T-cell (primary cell): Measurements from ENCODE around the gene PDHX. TPM values are rescaled to one million over a fixed set of nuclear protein-coding genes. Genes with fewer than 3 reads are reported as not detected.
"Not testable (repeated sequence)": the region's sequence is repeated elsewhere in the genome, so short reads cannot be mapped to it uniquely, and the experiment has no call there.

Experiments
- ATAC-seq, 4 experiments: fragments of 200-7000 bp in 3 of 4; fragments of 150-1000 bp in 1 of 4; cut with Tn5 transposase; replicated peaks in 1 of 4; 1 replicate in 3 of 4; 2 replicates in 1 of 4; pipeline ENCODE4 v1.10.0; 2021; ENCODE audit warnings: moderate library complexity in 3 of 4, mild to moderate bottlenecking in 2 of 4, moderate number of reproducible peaks in 1 of 4
- CTCF ChIA-PET, 2 donors: fragments of 300-600 bp; sonication (Branson Sonifier 250); formaldehyde crosslinking; loops; one replicate each; lab custom pipeline; 2022; ENCODE audit warnings: antibody characterized with exemption in 2 of 2; lab: Charles Lee
- POLR2A ChIA-PET, 2 donors: fragments of 300-600 bp; sonication (Branson Sonifier 250); formaldehyde crosslinking; loops; one replicate each; lab custom pipeline; 2022; ENCODE audit warnings: antibody characterized with exemption in 2 of 2; lab: Charles Lee
- DNase-seq, 35 experiments: peaks; one replicate each; pipeline versions ENCODE4 v3.0.0 to v3.0.0-alpha.2; 2013 to 2023
- H3K27ac ChIP-seq: one replicate; pipeline ENCODE4 v1.5.1; 2013; ENCODE audit warnings: low read length
- H3K27me3 ChIP-seq, 2 experiments: replicated peaks in 1 of 2; 1 replicate in 1 of 2; 2 replicates in 1 of 2; pipeline versions ENCODE4 v1.6.1 to v1.7.0; 2013; ENCODE audit warnings: low read length in 1 of 2, mixed read lengths in 1 of 2; ENCODE audit not compliant: control insufficient read depth in 2 of 2, insufficient read depth in 2 of 2; ENCODE audit errors: extremely low read depth in 1 of 2
- H3K36me3 ChIP-seq, 2 donors: 1 replicate in 1 of 2; 2 replicates in 1 of 2; pipeline versions ENCODE4 v1.6.1 to v1.7.0; 2013; ENCODE audit warnings: low read length in 1 of 2; ENCODE audit not compliant: control insufficient read depth in 2 of 2, insufficient read depth in 1 of 2; ENCODE audit errors: extremely low read depth in 1 of 2
- H3K4me1 ChIP-seq, 2 experiments: 1 replicate in 1 of 2; 2 replicates in 1 of 2; pipeline versions ENCODE4 v1.6.1 to v1.7.0; 2013; ENCODE audit warnings: low read length in 2 of 2, mixed read lengths in 1 of 2; ENCODE audit not compliant: insufficient read depth in 2 of 2, control insufficient read depth in 1 of 2; ENCODE audit errors: extremely low read depth in 1 of 2
- H3K4me3 ChIP-seq, 2 donors: 1 replicate in 1 of 2; 2 replicates in 1 of 2; pipeline versions ENCODE4 v1.5.1 to v1.7.0; 2013; ENCODE audit warnings: mild to moderate bottlenecking in 2 of 2, low read length in 1 of 2, moderate library complexity in 1 of 2; ENCODE audit not compliant: control insufficient read depth in 1 of 2; ENCODE audit errors: extremely low read depth in 1 of 2
- H3K9me3 ChIP-seq: 2 replicates; pipeline ENCODE4 v1.7.0; 2013
- H3K27ac Mint-ChIP-seq, 2 donors: one replicate each; pipeline ENCODE4 v1.8.0; 2020 to 2021; ENCODE audit warnings: mild to moderate bottlenecking in 2 of 2, mixed read lengths in 2 of 2
- H3K27me3 Mint-ChIP-seq, 2 donors: one replicate each; pipeline ENCODE4 v1.8.0; 2021 to 2022; ENCODE audit warnings: mixed read lengths in 2 of 2
- H3K36me3 Mint-ChIP-seq: one replicate; pipeline ENCODE4 v1.8.0; 2021; ENCODE audit warnings: mixed read lengths
- H3K4me1 Mint-ChIP-seq, 3 donors: one replicate each; pipeline ENCODE4 v1.8.0; 2020 to 2022; ENCODE audit warnings: mixed read lengths in 3 of 3, mild to moderate bottlenecking in 1 of 3
- H3K4me3 Mint-ChIP-seq, 3 donors: one replicate each; pipeline ENCODE4 v1.8.0; 2020 to 2022; ENCODE audit warnings: mild to moderate bottlenecking in 3 of 3, mixed read lengths in 3 of 3, moderate library complexity in 3 of 3
- H3K9me3 Mint-ChIP-seq, 3 donors: one replicate each; pipeline ENCODE4 v1.8.0; 2020 to 2022; ENCODE audit warnings: mixed read lengths in 3 of 3
- WGBS: methylation state at CpG from one replicate; pipeline ENCODE4 v1.1.5; 2013; ENCODE audit warnings: missing lambda C conversion rate; ENCODE audit not compliant: insufficient coverage; 5-methylcytosine and 5-hydroxymethylcytosine counted together
- total RNA-seq, 35 experiments: library from RNA in 6 of 35; stranded (reverse) in 6 of 35; fragments of 120-200 nt in 1 of 35; gene quantifications; one replicate each; pipeline versions ENCODE4 v1.2.1 to v1.2.4 and lab custom pipeline; 2013 to 2026

The PDHX gene
- total RNA-seq, 5 donors from 2014 or later (not counting 1 experiment from before 2014, with no cell fraction given), result 21.7 to 36.4 (median 26.1) TPM

GRCh38 chr11:34907934-34908593 lies 8.4 kb upstream of the PDHX start:
- no peak overlapping the region for H3K4me3 Mint-ChIP-seq
- POLR2A ChIA-PET, result no interaction called here
- H3K4me3 ChIP-seq, result no peak overlapping the region
- peaks cover 0 to 4% of the 10 kb centered on the region in 2 donors for H3K36me3 ChIP-seq
- no peaks in the 10 kb centered on the region for H3K27me3 ChIP-seq
- no peak for DNase-seq
- no peak overlapping the region for H3K27ac Mint-ChIP-seq
- H3K27me3 Mint-ChIP-seq, result no peaks in the 10 kb centered on the region
- CTCF ChIA-PET, result no interaction called here
- peaks cover 0 to 10% (median 2%) of the 10 kb centered on the region in 3 donors for H3K9me3 Mint-ChIP-seq
- no peaks in the 10 kb centered on the region for H3K9me3 ChIP-seq
- peaks cover 21 to 29% (median 28%) of the 10 kb centered on the region in 3 donors for H3K4me1 Mint-ChIP-seq
- 33% methylated on average over 1 of the region's 3 CpGs for WGBS
- peaks cover 30% of the 10 kb centered on the region for H3K36me3 Mint-ChIP-seq
- no peak for ATAC-seq
- no peak overlapping the region for H3K27ac ChIP-seq
- no peaks in the 10 kb centered on the region for H3K4me1 ChIP-seq

GRCh38 chr11:34909415-34909814 lies 7.0 kb upstream of the PDHX start:
- Histone ChIP-seq H3K27me3 (no peaks in the 10 kb centered on the region), H3K36me3 (no peaks in the 10 kb centered on the region)

GRCh38 chr11:34909955-34910354 lies 6.5 kb upstream of the PDHX start:
- Mint-ChIP-seq H3K9me3 (peaks cover 0 to 4% (median 0%) of the 10 kb centered on the region in 3 donors), H3K36me3 (peaks cover 23% of the 10 kb centered on the region), H3K27me3 (no peaks in the 10 kb centered on the region), H3K4me3 (no peak overlapping the region), H3K4me1 (peaks cover 26 to 36% (median 30%) of the 10 kb centered on the region in 3 donors), H3K27ac (no peak overlapping the region)
- CTCF ChIA-PET, result interaction anchor here in 1 of 2 donors (0.6 to 1.1 kb wide), 2 partner anchors 16 to 24 kb away, joined by 3 to 5 read pairs; no protein-coding TSS in a partner anchor
- POLR2A ChIA-PET, result no interaction called here
- Histone ChIP-seq H3K4me3 (no peak overlapping the region), H3K9me3 (no peaks in the 10 kb centered on the region), H3K27ac (no peak overlapping the region), H3K27me3 (no peaks in the 10 kb centered on the region), H3K4me1 (peaks cover 2 to 6% of the 10 kb centered on the region in 2 experiments), H3K36me3 (no peaks in the 10 kb centered on the region)
- WGBS, result 100% methylated on average over 1 of the region's 4 CpGs
- no peak for ATAC-seq
- DNase-seq, result no peak

More at GRCh38 chr11:34909415-34909814, 7.0 kb upstream of the PDHX start:
- Mint-ChIP-seq H3K36me3 (peaks cover 28% of the 10 kb centered on the region), H3K9me3 (peaks cover 0 to 10% (median 0%) of the 10 kb centered on the region in 3 donors), H3K27me3 (no peaks in the 10 kb centered on the region), H3K4me3 (no peak overlapping the region), H3K27ac (no peak overlapping the region), H3K4me1 (peaks cover 28 to 36% (median 33%) of the 10 kb centered on the region in 3 donors)
- Histone ChIP-seq H3K4me3 (no peak overlapping the region), H3K9me3 (no peaks in the 10 kb centered on the region), H3K4me1 (peaks cover 0 to 1% of the 10 kb centered on the region in 2 experiments), H3K27ac (no peak overlapping the region)
- ChIA-PET POLR2A (interaction anchor here in 1 of 2 donors (0.7 kb wide), 1 partner anchor 316 kb away, joined by 3 read pairs; no protein-coding TSS in a partner anchor), CTCF (interaction anchor here in 1 of 2 donors (1.1 kb wide), 1 partner anchor 16 kb away, joined by 3 read pairs; no protein-coding TSS in a partner anchor)
- DNase-seq (no peak), ATAC-seq (peak in 1 of 4 experiments; percentile 40)
- WGBS, result 68% methylated on average over 6 of the region's 6 CpGs

- Histone ChIP-seq H3K9me3 (no peaks in the 10 kb centered on the region), H3K27me3 (no peaks in the 10 kb centered on the region), H3K4me3 (no peak overlapping the region), H3K27ac (no peak overlapping the region), H3K4me1 (peaks cover 8 to 15% of the 10 kb centered on the region in 2 experiments), H3K36me3 (no peaks in the 10 kb centered on the region)
- ATAC-seq (no peak), DNase-seq (no peak)
- no peaks in the 10 kb centered on the region for H3K27me3 Mint-ChIP-seq
- WGBS, result no CpG with 5 or more reads among the region's 1 CpG
- H3K27ac Mint-ChIP-seq, result no peak overlapping the region
- POLR2A ChIA-PET, result interaction anchor here in 1 of 2 donors (0.6 kb wide), 1 partner anchor 823 kb away, joined by 3 read pairs; no protein-coding TSS in a partner anchor
- peaks cover 19% of the 10 kb centered on the region for H3K36me3 Mint-ChIP-seq
- H3K4me1 Mint-ChIP-seq, result peaks cover 30 to 39% (median 30%) of the 10 kb centered on the region in 3 donors
- H3K4me3 Mint-ChIP-seq, result no peak overlapping the region
- CTCF ChIA-PET, result interaction anchor here in 1 of 2 donors (0.6 kb wide), 1 partner anchor 23 kb away, joined by 5 read pairs; no protein-coding TSS in a partner anchor
- no peaks in the 10 kb centered on the region for H3K9me3 Mint-ChIP-seq
These were observed 5.6 kb upstream of the PDHX start for GRCh38 chr11:34910817-34911216.

GRCh38 chr11:34911676-34912075 lies 4.7 kb upstream of the PDHX start:
- Mint-ChIP-seq H3K27me3 (no peaks in the 10 kb centered on the region), H3K9me3 (no peaks in the 10 kb centered on the region), H3K27ac (no peak overlapping the region), H3K4me1 (peaks cover 28 to 34% (median 28%) of the 10 kb centered on the region in 3 donors), H3K36me3 (peaks cover 14% of the 10 kb centered on the region), H3K4me3 (no peak overlapping the region)
- WGBS, result 100% methylated on average over 1 of the region's 2 CpGs
- ChIA-PET CTCF (no interaction called here), POLR2A (no interaction called here)
- H3K27ac ChIP-seq, result no peak overlapping the region
- H3K4me3 ChIP-seq, result no peak overlapping the region
- no peak for ATAC-seq
- H3K4me1 ChIP-seq, result peaks cover 8 to 17% of the 10 kb centered on the region in 2 experiments
- no peaks in the 10 kb centered on the region for H3K36me3 ChIP-seq
- no peaks in the 10 kb centered on the region for H3K9me3 ChIP-seq
- DNase-seq, result no peak
- no peaks in the 10 kb centered on the region for H3K27me3 ChIP-seq

GRCh38 chr11:34913556-34913955 lies 2.9 kb upstream of the PDHX start:
- H3K27me3 Mint-ChIP-seq, H3K36me3 ChIP-seq, H3K4me3 Mint-ChIP-seq, H3K4me3 ChIP-seq, H3K27me3 ChIP-seq, H3K27ac Mint-ChIP-seq, POLR2A ChIA-PET, H3K9me3 Mint-ChIP-seq, H3K27ac ChIP-seq, ATAC-seq, DNase-seq, CTCF ChIA-PET, H3K9me3 ChIP-seq: not testable (repeated sequence)
- 96% methylated on average over 6 of the region's 10 CpGs for WGBS
- H3K36me3 Mint-ChIP-seq, result peaks cover 14% of the 10 kb centered on the region
- H3K4me1 Mint-ChIP-seq, result peaks cover 45 to 53% (median 45%) of the 10 kb centered on the region in 3 donors
- peaks cover 8 to 25% of the 10 kb centered on the region in 2 experiments for H3K4me1 ChIP-seq
